NCI-H2029 treated with DMSO at 0.1 percent for 48 hours (cell line): ENCODE results near the gene IRX4.
A peak's percentile ranks its signal among the peaks of the same experiment; 100 is the strongest.

ENCODE experiments used
- DNase-seq: peaks from one replicate; lab custom pipeline; 2025; lab: John Stamatoyannopoulos, UW

The IRX4 gene

GRCh38 chr5:1836176-1836890 lies 46.4 kb downstream of the IRX4 start:
- DNase-seq: no peak

GRCh38 chr5:1835431-1835830 lies 47.3 kb downstream of the IRX4 start:
- no peak for DNase-seq

GRCh38 chr5:1834721-1835429 lies 47.9 kb downstream of the IRX4 start:
- DNase-seq: no peak

- DNase-seq: no peak
These were observed 48.6 kb downstream of the IRX4 start for GRCh38 chr5:1834022-1834551.

GRCh38 chr5:1833264-1834021 lies 49.3 kb downstream of the IRX4 start:
- DNase-seq: no peak

- DNase-seq: no peak
These were observed 50.0 kb downstream of the IRX4 start for GRCh38 chr5:1832511-1833250.

GRCh38 chr5:1831677-1832313 lies 50.9 kb downstream of the IRX4 start:
- no peak for DNase-seq

- no peak for DNase-seq
These were observed 51.5 kb downstream of the IRX4 start for GRCh38 chr5:1831257-1831656.

- no peak for DNase-seq
These were observed 52.0 kb downstream of the IRX4 start for GRCh38 chr5:1830571-1831228.

GRCh38 chr5:1827886-1828397 lies 54.8 kb downstream of the IRX4 start:
- DNase-seq: peak; percentile 5
